Subcutaneous adipose tissue (tissue), 4 donors: ENCODE data around the gene MON2. TPM values are rescaled to one million over a fixed set of nuclear protein-coding genes. Genes with fewer than 3 reads are reported as not detected.

Experiments
- total RNA-seq, 4 donors: library from RNA; depleted of rRNA; stranded (reverse); fragments of >200 nt; gene quantifications; one replicate each; pipeline ENCODE4 v1.1.0, GENCODE V29; 2016
- TF ChIP-seq, protein P1 (sequence below): fragments of 450-650 bp; IDR thresholded peaks from one replicate; pipeline ENCODE4 v1.5.1; 2016; ENCODE audit warnings: low read depth, mild to moderate bottlenecking, control low read depth, antibody characterized with exemption, moderate library complexity

Gene MON2, protein sequence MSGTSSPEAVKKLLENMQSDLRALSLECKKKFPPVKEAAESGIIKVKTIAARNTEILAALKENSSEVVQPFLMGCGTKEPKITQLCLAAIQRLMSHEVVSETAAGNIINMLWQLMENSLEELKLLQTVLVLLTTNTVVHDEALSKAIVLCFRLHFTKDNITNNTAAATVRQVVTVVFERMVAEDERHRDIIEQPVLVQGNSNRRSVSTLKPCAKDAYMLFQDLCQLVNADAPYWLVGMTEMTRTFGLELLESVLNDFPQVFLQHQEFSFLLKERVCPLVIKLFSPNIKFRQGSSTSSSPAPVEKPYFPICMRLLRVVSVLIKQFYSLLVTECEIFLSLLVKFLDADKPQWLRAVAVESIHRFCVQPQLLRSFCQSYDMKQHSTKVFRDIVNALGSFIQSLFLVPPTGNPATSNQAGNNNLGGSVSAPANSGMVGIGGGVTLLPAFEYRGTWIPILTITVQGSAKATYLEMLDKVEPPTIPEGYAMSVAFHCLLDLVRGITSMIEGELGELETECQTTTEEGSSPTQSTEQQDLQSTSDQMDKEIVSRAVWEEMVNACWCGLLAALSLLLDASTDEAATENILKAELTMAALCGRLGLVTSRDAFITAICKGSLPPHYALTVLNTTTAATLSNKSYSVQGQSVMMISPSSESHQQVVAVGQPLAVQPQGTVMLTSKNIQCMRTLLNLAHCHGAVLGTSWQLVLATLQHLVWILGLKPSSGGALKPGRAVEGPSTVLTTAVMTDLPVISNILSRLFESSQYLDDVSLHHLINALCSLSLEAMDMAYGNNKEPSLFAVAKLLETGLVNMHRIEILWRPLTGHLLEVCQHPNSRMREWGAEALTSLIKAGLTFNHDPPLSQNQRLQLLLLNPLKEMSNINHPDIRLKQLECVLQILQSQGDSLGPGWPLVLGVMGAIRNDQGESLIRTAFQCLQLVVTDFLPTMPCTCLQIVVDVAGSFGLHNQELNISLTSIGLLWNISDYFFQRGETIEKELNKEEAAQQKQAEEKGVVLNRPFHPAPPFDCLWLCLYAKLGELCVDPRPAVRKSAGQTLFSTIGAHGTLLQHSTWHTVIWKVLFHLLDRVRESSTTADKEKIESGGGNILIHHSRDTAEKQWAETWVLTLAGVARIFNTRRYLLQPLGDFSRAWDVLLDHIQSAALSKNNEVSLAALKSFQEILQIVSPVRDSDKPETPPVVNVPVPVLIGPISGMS (N-terminal part only)
- 100 to 1,000 TPM in 3 of 4 donors, 10 to 100 TPM in 1; 87.2 to 150 (median 101) TPM for total RNA-seq

DNA sequence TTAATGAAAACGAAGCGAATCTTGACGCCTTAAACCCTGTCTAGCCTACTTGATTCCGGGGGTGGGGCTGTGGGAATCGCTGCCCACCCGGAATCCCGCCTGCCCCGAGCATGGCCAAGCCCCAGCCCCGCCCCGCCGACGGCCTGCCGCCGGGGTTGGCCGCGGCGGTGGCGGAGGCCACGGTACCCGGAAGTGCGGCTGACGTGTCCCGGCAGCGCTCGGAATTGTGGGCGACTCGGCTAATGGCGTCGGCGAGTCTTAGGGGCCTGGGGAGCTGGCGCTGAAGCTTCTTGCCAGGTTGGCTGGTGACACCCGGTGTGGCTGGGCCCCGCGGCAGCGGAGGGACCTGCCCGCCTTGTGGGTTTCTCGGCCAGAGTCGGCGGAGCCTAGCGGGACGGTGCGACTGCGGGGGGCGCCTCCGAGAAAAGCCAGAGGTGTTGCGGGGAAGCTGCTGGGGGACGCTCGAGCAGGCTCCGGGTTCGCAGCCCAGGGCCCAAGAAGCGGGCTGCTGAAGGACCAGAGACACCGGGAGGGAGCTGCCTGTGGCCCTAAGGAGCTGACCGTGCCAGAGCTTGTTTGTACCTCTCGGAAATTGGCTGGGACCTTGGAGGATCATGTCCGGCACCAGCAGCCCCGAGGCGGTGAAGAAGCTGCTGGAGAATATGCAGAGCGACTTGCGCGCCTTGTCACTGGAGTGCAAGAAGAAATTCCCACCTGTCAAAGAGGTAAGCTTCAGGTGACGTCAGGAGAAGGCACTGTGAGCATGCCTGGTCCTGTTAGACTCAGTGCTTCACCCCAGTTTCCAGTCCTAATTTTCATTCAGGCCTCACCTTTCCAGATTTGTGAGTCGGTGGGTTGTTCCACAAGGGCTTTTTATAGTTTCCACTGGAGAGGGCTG is at the start of gene MON2:
TSS of gene MON2 (plus strand) at position 233 of the 898 bp plus-strand sequence. CDS start at position 615, 382 bp downstream.
- TF ChIP-seq, protein P1, sequence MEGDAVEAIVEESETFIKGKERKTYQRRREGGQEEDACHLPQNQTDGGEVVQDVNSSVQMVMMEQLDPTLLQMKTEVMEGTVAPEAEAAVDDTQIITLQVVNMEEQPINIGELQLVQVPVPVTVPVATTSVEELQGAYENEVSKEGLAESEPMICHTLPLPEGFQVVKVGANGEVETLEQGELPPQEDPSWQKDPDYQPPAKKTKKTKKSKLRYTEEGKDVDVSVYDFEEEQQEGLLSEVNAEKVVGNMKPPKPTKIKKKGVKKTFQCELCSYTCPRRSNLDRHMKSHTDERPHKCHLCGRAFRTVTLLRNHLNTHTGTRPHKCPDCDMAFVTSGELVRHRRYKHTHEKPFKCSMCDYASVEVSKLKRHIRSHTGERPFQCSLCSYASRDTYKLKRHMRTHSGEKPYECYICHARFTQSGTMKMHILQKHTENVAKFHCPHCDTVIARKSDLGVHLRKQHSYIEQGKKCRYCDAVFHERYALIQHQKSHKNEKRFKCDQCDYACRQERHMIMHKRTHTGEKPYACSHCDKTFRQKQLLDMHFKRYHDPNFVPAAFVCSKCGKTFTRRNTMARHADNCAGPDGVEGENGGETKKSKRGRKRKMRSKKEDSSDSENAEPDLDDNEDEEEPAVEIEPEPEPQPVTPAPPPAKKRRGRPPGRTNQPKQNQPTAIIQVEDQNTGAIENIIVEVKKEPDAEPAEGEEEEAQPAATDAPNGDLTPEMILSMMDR, result no peak

DNA sequence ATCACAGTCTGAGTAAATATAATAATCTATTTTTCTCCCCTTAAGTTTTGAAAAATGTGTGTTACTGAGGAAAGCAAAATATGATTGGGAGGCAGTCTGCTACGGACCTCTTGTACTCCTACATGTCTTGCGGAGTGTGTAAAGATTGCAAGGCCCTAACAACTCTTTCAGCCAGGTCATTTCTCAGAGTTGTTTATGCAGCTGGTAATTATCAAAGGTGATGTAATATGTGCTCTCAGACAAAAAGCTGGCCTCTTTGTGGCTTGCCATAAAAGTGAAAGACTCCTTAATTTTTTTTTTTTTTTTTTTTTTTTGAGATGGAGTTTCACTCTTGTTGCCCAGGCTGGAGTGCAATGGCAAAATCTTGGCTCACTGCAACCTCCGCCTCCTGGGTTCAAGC is 40.5 kb upstream of the MON2 start:
- TF ChIP-seq, protein P1, result no peak

DNA sequence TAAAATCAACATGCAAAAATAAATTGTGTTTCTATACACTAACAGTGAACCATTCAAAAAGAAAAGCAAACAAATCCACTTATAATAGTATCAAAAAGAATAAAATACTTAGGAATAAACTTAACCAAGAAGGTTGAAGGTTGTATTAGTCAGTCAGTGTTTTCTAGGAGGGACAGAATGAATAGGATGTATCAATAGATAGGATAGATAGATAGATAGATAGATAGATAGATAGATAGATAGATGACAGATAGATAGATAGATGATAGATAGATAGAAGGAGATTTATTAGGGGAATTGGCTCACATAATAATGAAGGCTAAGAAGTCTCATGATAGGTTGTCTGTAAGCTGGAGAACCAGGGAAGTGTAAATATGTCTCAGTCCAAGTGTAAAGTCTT is 37.2 kb upstream of the MON2 start:
- TF ChIP-seq, protein P1, result no peak

DNA sequence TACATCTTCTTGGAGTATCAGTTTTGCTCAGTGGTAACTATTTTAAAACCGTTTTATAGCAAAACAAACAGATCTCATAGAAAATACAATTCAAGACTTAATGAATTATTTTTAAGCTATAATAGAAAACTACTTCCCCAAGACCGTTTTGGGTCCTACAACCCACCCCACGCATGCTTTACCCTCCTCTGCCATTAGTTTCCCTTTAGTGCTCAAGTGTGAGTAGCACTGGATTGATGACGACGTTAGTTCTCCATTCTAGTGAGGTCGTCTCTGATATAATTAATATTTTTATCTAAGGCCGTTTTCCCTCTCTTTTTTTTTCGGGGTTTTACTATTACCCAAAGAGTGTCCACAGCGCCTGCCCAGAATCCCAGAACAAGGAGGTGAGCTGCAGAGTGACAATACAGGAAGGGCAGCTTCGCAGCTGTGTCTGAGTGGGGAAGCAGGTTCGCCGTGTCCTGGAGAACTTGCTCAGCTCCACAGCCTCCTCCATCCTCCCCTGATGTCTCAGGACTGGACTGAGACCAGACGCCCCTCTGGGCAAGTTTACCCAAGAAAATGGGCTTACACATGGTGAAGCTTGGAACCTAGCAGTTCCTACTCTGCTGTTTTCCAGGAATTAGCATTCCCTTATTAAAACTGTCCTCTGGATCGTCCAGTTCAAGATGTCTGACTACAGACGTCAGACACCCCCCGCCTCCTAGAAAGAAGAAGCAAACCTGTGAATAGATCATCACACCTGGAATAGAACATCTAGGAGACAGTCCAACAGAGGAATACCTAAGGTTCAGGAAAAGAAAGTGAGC is 31.9 kb upstream of the MON2 start:
- TF ChIP-seq, protein P1, result no peak

DNA sequence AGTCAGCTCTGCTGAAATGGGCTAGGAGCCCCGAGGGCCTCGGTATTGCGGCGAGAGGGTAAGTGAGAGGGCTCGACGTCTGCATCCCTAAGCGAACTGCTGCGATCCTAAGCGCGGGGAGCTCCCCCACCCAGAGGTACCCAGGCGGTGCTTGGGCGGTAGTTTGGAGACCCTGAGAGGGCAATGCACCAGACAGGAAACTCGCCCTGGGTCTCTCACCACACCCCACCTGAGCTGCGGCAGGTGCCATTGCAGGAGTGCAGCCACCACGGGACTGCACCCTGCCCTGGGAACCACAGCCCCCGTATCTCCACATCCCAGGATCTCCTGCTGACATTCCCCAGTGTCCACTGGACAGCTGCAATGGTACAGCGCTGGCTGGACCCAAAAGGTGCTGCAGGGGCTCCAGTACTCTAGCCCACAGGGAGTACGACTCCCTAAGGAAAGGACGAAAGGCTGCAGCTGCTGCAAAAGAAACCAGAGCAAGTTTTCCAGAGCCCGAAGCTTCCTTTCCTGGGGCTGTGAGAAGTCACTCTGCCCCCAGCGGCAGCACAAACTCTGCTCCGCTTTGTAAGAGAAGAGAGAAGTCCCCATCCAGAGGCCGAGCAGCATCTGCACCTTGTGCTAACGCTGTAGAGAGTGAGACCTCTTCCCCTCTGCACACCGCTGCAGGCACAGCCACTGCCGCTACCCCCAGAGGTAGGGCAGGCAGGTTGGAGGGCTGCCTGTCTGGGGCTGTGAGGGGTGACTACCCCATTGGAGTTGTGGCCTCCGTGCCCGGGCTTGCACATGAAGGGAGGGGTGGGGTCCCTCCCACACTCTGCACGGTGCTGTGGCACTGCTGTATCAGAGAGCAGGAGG is 31.1 kb upstream of the MON2 start:
- TF ChIP-seq, protein P1, result no peak
